Fibroblast of lung (primary cell): Measurements from ENCODE around the gene ACSM2B.
"Not testable (repeated sequence)": the region's sequence is repeated elsewhere in the genome, so short reads cannot be mapped to it uniquely, and the experiment has no call there.

Experiments
- EZH2 ChIP-seq: IDR thresholded peaks from 2 replicates; pipeline ENCODE4 v1.5.1; 2012; ENCODE audit warnings: low read length, control low read depth, mild to moderate bottlenecking; ENCODE audit errors: missing control alignments
- TF ChIP-seq, protein P1 (sequence below), 2 donors: IDR thresholded peaks in 1 of 2; conservative IDR thresholded peaks in 1 of 2; 1 replicate in 1 of 2; 2 replicates in 1 of 2; pipeline ENCODE4 v1.5.1; 2011 to 2012; ENCODE audit warnings: low read length in 2 of 2, control low read depth in 1 of 2, inconsistent platforms in 1 of 2, low read depth in 1 of 2, mild to moderate bottlenecking in 1 of 2

DNA sequence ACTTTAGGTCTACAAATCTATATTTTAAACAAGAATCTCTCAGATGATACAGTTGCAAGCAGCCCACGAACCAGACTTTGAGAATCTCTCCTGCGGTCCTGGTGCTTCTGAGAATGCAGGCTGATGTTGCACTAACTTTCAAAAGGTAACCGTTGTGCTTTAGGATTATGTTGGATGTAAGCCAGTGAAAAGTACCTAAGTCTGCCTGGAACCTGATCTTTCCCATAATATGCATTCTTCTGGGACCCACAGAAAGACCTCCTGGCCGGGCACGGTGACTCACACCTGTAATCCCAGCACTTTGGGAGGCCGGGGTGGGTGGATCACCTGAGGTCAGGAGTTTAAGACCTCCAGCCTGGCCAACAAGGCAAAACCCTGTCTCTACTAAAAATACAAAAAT, 13.3 kb upstream of the ACSM2B start:
- TF ChIP-seq, protein P1, sequence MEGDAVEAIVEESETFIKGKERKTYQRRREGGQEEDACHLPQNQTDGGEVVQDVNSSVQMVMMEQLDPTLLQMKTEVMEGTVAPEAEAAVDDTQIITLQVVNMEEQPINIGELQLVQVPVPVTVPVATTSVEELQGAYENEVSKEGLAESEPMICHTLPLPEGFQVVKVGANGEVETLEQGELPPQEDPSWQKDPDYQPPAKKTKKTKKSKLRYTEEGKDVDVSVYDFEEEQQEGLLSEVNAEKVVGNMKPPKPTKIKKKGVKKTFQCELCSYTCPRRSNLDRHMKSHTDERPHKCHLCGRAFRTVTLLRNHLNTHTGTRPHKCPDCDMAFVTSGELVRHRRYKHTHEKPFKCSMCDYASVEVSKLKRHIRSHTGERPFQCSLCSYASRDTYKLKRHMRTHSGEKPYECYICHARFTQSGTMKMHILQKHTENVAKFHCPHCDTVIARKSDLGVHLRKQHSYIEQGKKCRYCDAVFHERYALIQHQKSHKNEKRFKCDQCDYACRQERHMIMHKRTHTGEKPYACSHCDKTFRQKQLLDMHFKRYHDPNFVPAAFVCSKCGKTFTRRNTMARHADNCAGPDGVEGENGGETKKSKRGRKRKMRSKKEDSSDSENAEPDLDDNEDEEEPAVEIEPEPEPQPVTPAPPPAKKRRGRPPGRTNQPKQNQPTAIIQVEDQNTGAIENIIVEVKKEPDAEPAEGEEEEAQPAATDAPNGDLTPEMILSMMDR (conservative IDR thresholded peaks at IDR 0.05 in 1 of 2, IDR thresholded peaks at IDR 0.05 in 1 of 2; ENCODE audit: low read depth in 1 of 2, low read length in 2 of 2): not testable (repeated sequence)
- not testable (repeated sequence) for TF ChIP-seq EZH2
